Measurements from ENCODE around the gene SYNPO.

The SYNPO gene

GRCh38 chr5:150662731-150663516 is 22.5 kb downstream of the SYNPO start:
- Histone ChIP-seq H3K9me3 (ENCODE audit: severe bottlenecking) (no peaks in the 10 kb centered on the region), H3K36me3 (ENCODE audit: low read depth) (no peaks in the 10 kb centered on the region), H3K4me3 (ENCODE audit: severe bottlenecking) (no peak overlapping the region), H3K27me3 (ENCODE audit: insufficient read depth, poor library complexity, severe bottlenecking) (no peaks in the 10 kb centered on the region), H3K27ac (ENCODE audit: poor library complexity, severe bottlenecking) (no peak overlapping the region), H3K4me1 (ENCODE audit: insufficient read depth, poor library complexity, severe bottlenecking) (no peaks in the 10 kb centered on the region)
- DNase-seq (ENCODE audit: low spot score) (no peak), ATAC-seq (ENCODE audit: low read depth) (no peak)
- TF ChIP-seq CTCF (IDR thresholded peaks at IDR 0.05; ENCODE audit: poor library complexity, severe bottlenecking) = no peak

- no peak overlapping the region for H3K4me3 ChIP-seq (ENCODE audit: severe bottlenecking)
- ATAC-seq (ENCODE audit: low read depth) = no peak
- H3K4me1 ChIP-seq (ENCODE audit: insufficient read depth, poor library complexity, severe bottlenecking) = no peaks in the 10 kb centered on the region
- no peak for TF ChIP-seq CTCF (IDR thresholded peaks at IDR 0.05; ENCODE audit: poor library complexity, severe bottlenecking)
- no peaks in the 10 kb centered on the region for H3K36me3 ChIP-seq (ENCODE audit: low read depth)
- no peak for DNase-seq (ENCODE audit: low spot score)
- no peaks in the 10 kb centered on the region for H3K9me3 ChIP-seq (ENCODE audit: severe bottlenecking)
- no peak overlapping the region for H3K27ac ChIP-seq (ENCODE audit: poor library complexity, severe bottlenecking)
- no peaks in the 10 kb centered on the region for H3K27me3 ChIP-seq (ENCODE audit: insufficient read depth, poor library complexity, severe bottlenecking)
These were observed 23.5 kb downstream of the SYNPO start for GRCh38 chr5:150663936-150664335.

GRCh38 chr5:150665044-150665443 is 24.6 kb downstream of the SYNPO start:
- H3K4me3 ChIP-seq (ENCODE audit: severe bottlenecking) = no peak overlapping the region
- H3K36me3 ChIP-seq (ENCODE audit: low read depth) = no peaks in the 10 kb centered on the region
- ATAC-seq (ENCODE audit: low read depth) (no peak), DNase-seq (ENCODE audit: low spot score) (no peak)
- H3K9me3 ChIP-seq (ENCODE audit: severe bottlenecking) = no peaks in the 10 kb centered on the region
- no peaks in the 10 kb centered on the region for H3K4me1 ChIP-seq (ENCODE audit: insufficient read depth, poor library complexity, severe bottlenecking)
- no peak overlapping the region for H3K27ac ChIP-seq (ENCODE audit: poor library complexity, severe bottlenecking)
- no peak for TF ChIP-seq CTCF (IDR thresholded peaks at IDR 0.05; ENCODE audit: poor library complexity, severe bottlenecking)
- no peaks in the 10 kb centered on the region for H3K27me3 ChIP-seq (ENCODE audit: insufficient read depth, poor library complexity, severe bottlenecking)

- Histone ChIP-seq H3K9me3 (ENCODE audit: severe bottlenecking) (no peaks in the 10 kb centered on the region), H3K27me3 (ENCODE audit: insufficient read depth, poor library complexity, severe bottlenecking) (no peaks in the 10 kb centered on the region), H3K4me1 (ENCODE audit: insufficient read depth, poor library complexity, severe bottlenecking) (peaks cover 9% of the 10 kb centered on the region), H3K4me3 (ENCODE audit: severe bottlenecking) (no peak overlapping the region), H3K27ac (ENCODE audit: poor library complexity, severe bottlenecking) (no peak overlapping the region), H3K36me3 (ENCODE audit: low read depth) (no peaks in the 10 kb centered on the region)
- ATAC-seq (ENCODE audit: low read depth) (no peak), DNase-seq (ENCODE audit: low spot score) (no peak)
- TF ChIP-seq CTCF (IDR thresholded peaks at IDR 0.05; ENCODE audit: poor library complexity, severe bottlenecking) = no peak
These were observed 30.0 kb downstream of the SYNPO start for GRCh38 chr5:150670275-150670947.

GRCh38 chr5:150670948-150671310 is 30.5 kb downstream of the SYNPO start:
- H3K27ac ChIP-seq (ENCODE audit: poor library complexity, severe bottlenecking) = no peak overlapping the region
- no peaks in the 10 kb centered on the region for H3K9me3 ChIP-seq (ENCODE audit: severe bottlenecking)
- H3K27me3 ChIP-seq (ENCODE audit: insufficient read depth, poor library complexity, severe bottlenecking) = no peaks in the 10 kb centered on the region
- DNase-seq (ENCODE audit: low spot score) (no peak), ATAC-seq (ENCODE audit: low read depth) (no peak)
- H3K4me1 ChIP-seq (ENCODE audit: insufficient read depth, poor library complexity, severe bottlenecking) = peaks cover 9% of the 10 kb centered on the region
- no peak overlapping the region for H3K4me3 ChIP-seq (ENCODE audit: severe bottlenecking)
- no peak for TF ChIP-seq CTCF (IDR thresholded peaks at IDR 0.05; ENCODE audit: poor library complexity, severe bottlenecking)
- no peaks in the 10 kb centered on the region for H3K36me3 ChIP-seq (ENCODE audit: low read depth)

Measured in RWPE2 (cell line).